MM.1S (cell line): ENCODE results near the gene TBC1D28.
A peak's percentile ranks its signal among the peaks of the same experiment; 100 is the strongest.
"Not testable (repeated sequence)": the region's sequence is repeated elsewhere in the genome, so short reads cannot be mapped to it uniquely, and the experiment has no call there.

Experiments
- DNase-seq: peaks from one replicate; pipeline ENCODE4 v3.0.0-alpha.2; 2015
- H2AFZ ChIP-seq: fragments of 300-600 bp; sonication (generic); 2 replicates; pipeline ENCODE4 v1.6.0; 2016; ENCODE audit warnings: antibody characterized with exemption, low read length
- H3F3A ChIP-seq: fragments of 300-600 bp; sonication (generic); 2 replicates; pipeline ENCODE4 v1.6.1; 2016; ENCODE audit warnings: mild to moderate bottlenecking, antibody characterized with exemption, low read length, moderate library complexity, mixed read lengths; ENCODE audit not compliant: insufficient read depth
- H3K27ac ChIP-seq: fragments of 300-600 bp; sonication (generic); 2 replicates; pipeline ENCODE4 v1.5.1; 2016; ENCODE audit warnings: mild to moderate bottlenecking, low read length
- H3K27me3 ChIP-seq: fragments of 300-600 bp; sonication (generic); replicated peaks from 2 replicates; pipeline ENCODE4 v1.6.0; 2016; ENCODE audit warnings: low read length; ENCODE audit not compliant: insufficient read depth
- H3K36me3 ChIP-seq: fragments of 300-600 bp; sonication (generic); replicated peaks from 2 replicates; pipeline ENCODE4 v1.6.1; 2016; ENCODE audit warnings: mild to moderate bottlenecking, low read length, mixed read lengths; ENCODE audit not compliant: insufficient read depth
- H3K4me1 ChIP-seq: fragments of 300-600 bp; sonication (generic); 2 replicates; pipeline ENCODE4 v1.6.1; 2016; ENCODE audit warnings: low read length, mixed read lengths
- H3K4me2 ChIP-seq: fragments of 300-600 bp; sonication (generic); 2 replicates; pipeline ENCODE4 v1.6.0; 2016; ENCODE audit warnings: low read depth, low read length
- H3K4me3 ChIP-seq: fragments of 300-600 bp; sonication (generic); 2 replicates; pipeline ENCODE4 v1.5.1; 2016; ENCODE audit warnings: low read length, mixed read lengths
- H3K79me2 ChIP-seq: fragments of 300-600 bp; sonication (generic); 2 replicates; pipeline ENCODE4 v1.6.1; 2016; ENCODE audit warnings: mixed run types, low read length, mixed read lengths
- H3K9ac ChIP-seq: fragments of 300-600 bp; sonication (generic); 2 replicates; pipeline ENCODE4 v1.6.1; 2016; ENCODE audit warnings: low read length, mixed read lengths
- H3K9me2 ChIP-seq: fragments of 300-600 bp; sonication (generic); replicated peaks from 2 replicates; pipeline ENCODE4 v1.6.1; 2016; ENCODE audit warnings: mild to moderate bottlenecking, low read length, mixed read lengths; ENCODE audit not compliant: insufficient read depth
- H3K9me3 ChIP-seq: fragments of 300-600 bp; sonication (generic); replicated peaks from 2 replicates; pipeline ENCODE4 v1.6.1; 2016; ENCODE audit warnings: mild to moderate bottlenecking, low read length, mixed read lengths; ENCODE audit not compliant: insufficient read depth
- H4K20me1 ChIP-seq: fragments of 300-600 bp; sonication (generic); 2 replicates; pipeline ENCODE4 v1.6.1; 2016; ENCODE audit warnings: mild to moderate bottlenecking, low read length, moderate library complexity, mixed read lengths; ENCODE audit not compliant: insufficient read depth

The TBC1D28 gene

GRCh38 chr17:18644291-18644690 is at the start of gene TBC1D28:
TBC1D28 (minus strand) TSS chr17:18644391; CDS start chr17:18641352, 3,039 bp downstream.
- DNase-seq, H3K4me2 ChIP-seq, H3K79me2 ChIP-seq: not testable (repeated sequence)

GRCh38 chr17:18682668-18683067 is 38.5 kb upstream of the TBC1D28 start:
- H3K27me3 ChIP-seq, DNase-seq, H3K9me2 ChIP-seq, H4K20me1 ChIP-seq, H3F3A ChIP-seq, H3K9me3 ChIP-seq, H3K27ac ChIP-seq, H3K79me2 ChIP-seq, H3K9ac ChIP-seq, H2AFZ ChIP-seq, H3K36me3 ChIP-seq, H3K4me1 ChIP-seq: not testable (repeated sequence)
- Histone ChIP-seq H3K4me2 (peak overlapping the region; percentile 32; the same call in 1 of the 2 replicates), H3K4me3 (peak overlapping the region; percentile 47; the same call in 1 of the 2 replicates)

More at GRCh38 chr17:18644291-18644690, at the start of gene TBC1D28:
- not testable (repeated sequence) for H3K9me3 ChIP-seq, H3K27me3 ChIP-seq, H3F3A ChIP-seq, H4K20me1 ChIP-seq, H3K27ac ChIP-seq, H3K9me2 ChIP-seq, H3K36me3 ChIP-seq, H3K9ac ChIP-seq, H3K4me1 ChIP-seq, H2AFZ ChIP-seq, H3K4me3 ChIP-seq

- not testable (repeated sequence) for H3K36me3 ChIP-seq, H4K20me1 ChIP-seq, H3K9ac ChIP-seq, H3K9me3 ChIP-seq, H3K27me3 ChIP-seq, H3K27ac ChIP-seq, H3F3A ChIP-seq, H3K79me2 ChIP-seq, H3K9me2 ChIP-seq, H3K4me1 ChIP-seq
- peak within 1 kb of the TSS; percentile 47 for H3K4me3 ChIP-seq
- DNase-seq, result peak; percentile 85
- peak within 1 kb of the TSS; percentile 32; the same call in 1 of the 2 replicates for H3K4me2 ChIP-seq
- H2AFZ ChIP-seq, result 0 out of 2 replicates have a peak within 1 kb of the TSS, but pooled peaks have one; percentile 38
Measured at GRCh38 chr17:18681767-18682571, 37.8 kb upstream of the TBC1D28 start, which contains the start of gene FOXO3B. FOXO3B (minus strand) TSS chr17:18682314; CDS start chr17:18681651, 663 bp downstream.

GRCh38 chr17:18677381-18677780 is 33.2 kb upstream of the TBC1D28 start:
- H3K9me2 ChIP-seq, H3K4me2 ChIP-seq, H3K27ac ChIP-seq, H3K36me3 ChIP-seq, H3K9me3 ChIP-seq, H3K79me2 ChIP-seq, H3F3A ChIP-seq, H3K4me3 ChIP-seq, H3K27me3 ChIP-seq, DNase-seq, H3K9ac ChIP-seq, H3K4me1 ChIP-seq, H4K20me1 ChIP-seq, H2AFZ ChIP-seq: not testable (repeated sequence)

- H3K27ac ChIP-seq, H3K36me3 ChIP-seq, H3K27me3 ChIP-seq, H3K4me3 ChIP-seq, H3K79me2 ChIP-seq, H3K4me2 ChIP-seq, H3K9me3 ChIP-seq, H3K9ac ChIP-seq, H2AFZ ChIP-seq, DNase-seq, H3K9me2 ChIP-seq, H4K20me1 ChIP-seq, H3K4me1 ChIP-seq, H3F3A ChIP-seq: not testable (repeated sequence)
Measured at GRCh38 chr17:18676928-18677327, 32.7 kb upstream of the TBC1D28 start.

- H3K4me1 ChIP-seq, H3K27me3 ChIP-seq, H3K9ac ChIP-seq, H3F3A ChIP-seq, H3K9me2 ChIP-seq, H3K27ac ChIP-seq, H2AFZ ChIP-seq, H4K20me1 ChIP-seq, H3K4me2 ChIP-seq, H3K9me3 ChIP-seq, H3K4me3 ChIP-seq, H3K36me3 ChIP-seq, H3K79me2 ChIP-seq, DNase-seq: not testable (repeated sequence)
Measured at GRCh38 chr17:18672395-18673227, 28.4 kb upstream of the TBC1D28 start.

- not testable (repeated sequence) for H3K9ac ChIP-seq, H3K4me3 ChIP-seq, H3K36me3 ChIP-seq, DNase-seq, H3K27me3 ChIP-seq, H3K9me2 ChIP-seq, H4K20me1 ChIP-seq, H3K79me2 ChIP-seq, H3K9me3 ChIP-seq, H3K4me1 ChIP-seq, H3K4me2 ChIP-seq, H3F3A ChIP-seq, H2AFZ ChIP-seq, H3K27ac ChIP-seq
Measured at GRCh38 chr17:18668625-18669024, 24.4 kb upstream of the TBC1D28 start.
